Measurements from ENCODE around the gene RRP7A. TPM values are rescaled to one million over a fixed set of nuclear protein-coding genes. Genes with fewer than 3 reads are reported as not detected.
"Not testable (repeated sequence)": the region's sequence is repeated elsewhere in the genome, so short reads cannot be mapped to it uniquely, and the experiment has no call there.

RRP7A gene
- total and polyA plus RNA-seq, 8 donors: 7.4 to 21.5 (median 17.5) TPM

DNA sequence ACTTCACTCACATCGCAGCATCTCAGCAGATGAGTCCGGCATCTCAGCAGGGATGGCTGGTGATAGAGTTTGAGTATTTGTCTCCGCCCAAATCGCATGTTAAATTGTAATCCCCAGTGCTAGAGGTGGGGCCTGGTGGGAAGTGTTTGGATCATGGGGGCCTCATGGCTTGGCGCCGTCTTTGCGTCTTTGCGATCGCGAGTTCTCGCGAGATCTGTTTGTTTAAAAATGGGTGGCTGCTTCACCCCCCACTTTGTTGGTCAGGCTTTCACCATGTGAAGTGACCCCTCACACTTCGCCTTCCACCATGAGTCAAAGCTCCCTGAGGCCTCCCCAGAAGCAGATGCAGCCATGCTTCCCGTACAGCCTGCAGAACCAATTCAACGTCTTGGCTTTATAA lies 3.0 kb upstream of the RRP7A start:
- ATAC-seq: no peak
- H3K27ac ChIP-seq: no peak overlapping the region
- H3K4me3 ChIP-seq: no peak overlapping the region
- H3K36me3 ChIP-seq: no peaks in the 10 kb centered on the region
- TF ChIP-seq, protein P1, sequence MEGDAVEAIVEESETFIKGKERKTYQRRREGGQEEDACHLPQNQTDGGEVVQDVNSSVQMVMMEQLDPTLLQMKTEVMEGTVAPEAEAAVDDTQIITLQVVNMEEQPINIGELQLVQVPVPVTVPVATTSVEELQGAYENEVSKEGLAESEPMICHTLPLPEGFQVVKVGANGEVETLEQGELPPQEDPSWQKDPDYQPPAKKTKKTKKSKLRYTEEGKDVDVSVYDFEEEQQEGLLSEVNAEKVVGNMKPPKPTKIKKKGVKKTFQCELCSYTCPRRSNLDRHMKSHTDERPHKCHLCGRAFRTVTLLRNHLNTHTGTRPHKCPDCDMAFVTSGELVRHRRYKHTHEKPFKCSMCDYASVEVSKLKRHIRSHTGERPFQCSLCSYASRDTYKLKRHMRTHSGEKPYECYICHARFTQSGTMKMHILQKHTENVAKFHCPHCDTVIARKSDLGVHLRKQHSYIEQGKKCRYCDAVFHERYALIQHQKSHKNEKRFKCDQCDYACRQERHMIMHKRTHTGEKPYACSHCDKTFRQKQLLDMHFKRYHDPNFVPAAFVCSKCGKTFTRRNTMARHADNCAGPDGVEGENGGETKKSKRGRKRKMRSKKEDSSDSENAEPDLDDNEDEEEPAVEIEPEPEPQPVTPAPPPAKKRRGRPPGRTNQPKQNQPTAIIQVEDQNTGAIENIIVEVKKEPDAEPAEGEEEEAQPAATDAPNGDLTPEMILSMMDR (IDR thresholded peaks at IDR 0.05): no peak
- no peaks in the 10 kb centered on the region for H3K9me3 ChIP-seq
- FAIRE-seq: no peak
- intact Hi-C loops (cut with DNase I): no loop called here
- 91 to 96% methylated on average over 12 to 15 of the region's 15 CpGs for WGBS, 2 donors
- no peaks in the 10 kb centered on the region for H3K27me3 ChIP-seq
- H3K4me1 ChIP-seq: no peaks in the 10 kb centered on the region
- no peak for DNase-seq

- FAIRE-seq (no peak), DNase-seq (no peak), ATAC-seq (no peak)
- intact Hi-C loops (cut with DNase I): no loop called here
- 84 to 91% methylated on average over 9 of the region's 9 CpGs for WGBS, 2 donors
- no peak overlapping the region for H3K4me3 ChIP-seq
- no peaks in the 10 kb centered on the region for H3K9me3 ChIP-seq
- TF ChIP-seq, protein P1 (IDR thresholded peaks at IDR 0.05): no peak
- H3K27ac ChIP-seq: no peak overlapping the region
- H3K27me3 ChIP-seq: no peaks in the 10 kb centered on the region
- H3K4me1 ChIP-seq: peaks cover 0 to under 1% (median under 1%) of the 10 kb centered on the region in 3 donors
- H3K36me3 ChIP-seq: no peaks in the 10 kb centered on the region
Observed at GRCh38 chr22:42521228-42521546, 1.6 kb upstream of the RRP7A start.

- ATAC-seq: peak in 3 of 4 donors; percentile 28 to 42 (median 29)
- Histone ChIP-seq H3K27ac (peak overlapping the region in 2 of 4 donors; percentile 58 to 73), H3K4me3 (peak overlapping the region; percentile 59 to 90 (median 88))
- H3K36me3 ChIP-seq; intact Hi-C loops (cut with DNase I); H3K9me3 ChIP-seq; H3K27me3 ChIP-seq; DNase-seq; FAIRE-seq; H3K4me1 ChIP-seq: not testable (repeated sequence)
- WGBS, 2 donors: 20 to 35% methylated on average over 6 to 16 of the region's 28 CpGs
Observed at GRCh38 chr22:42518638-42519524, 715 bp downstream of the RRP7A start.

GRCh38 chr22:42517103-42517502 lies 2.5 kb downstream of the RRP7A start:
- H3K27ac ChIP-seq; H3K36me3 ChIP-seq; intact Hi-C loops (cut with DNase I); ATAC-seq; H3K9me3 ChIP-seq; H3K27me3 ChIP-seq; FAIRE-seq; DNase-seq; H3K4me1 ChIP-seq; H3K4me3 ChIP-seq: not testable (repeated sequence)
- 96 to 97% methylated on average over 7 of the region's 7 CpGs for WGBS, 2 donors

DNA sequence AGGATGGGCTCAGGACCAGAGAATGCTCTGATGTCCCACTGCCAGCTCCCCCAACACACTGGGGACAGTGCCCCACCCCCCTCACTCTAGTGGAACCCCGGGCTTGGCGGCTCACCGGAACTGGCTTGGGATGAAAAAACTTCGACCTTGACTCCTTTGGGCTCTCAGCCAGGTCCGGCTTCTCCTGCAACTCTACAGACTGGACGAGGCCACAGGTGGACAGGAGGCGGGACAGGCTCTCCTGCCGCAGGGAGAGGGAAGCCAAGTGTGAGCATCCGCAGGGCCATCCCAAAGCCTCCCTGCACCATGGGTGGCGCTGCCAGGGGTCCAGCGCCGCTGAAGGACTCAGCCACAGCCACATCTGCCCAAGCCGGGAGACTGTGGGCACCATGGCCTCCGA lies 3.7 kb downstream of the RRP7A start:
- Histone ChIP-seq H3K4me1 (peaks cover 3 to 5% (median 4%) of the 10 kb centered on the region in 3 donors), H3K27ac (no peak overlapping the region), H3K9me3 (no peaks in the 10 kb centered on the region), H3K36me3 (peaks cover 0 to 8% (median 0%) of the 10 kb centered on the region in 3 donors), H3K4me3 (no peak overlapping the region), H3K27me3 (no peaks in the 10 kb centered on the region)
- DNase-seq: peak; percentile 42 to 83 (median 64)
- FAIRE-seq: no peak
- TF ChIP-seq, protein P1 (IDR thresholded peaks at IDR 0.05): no peak
- intact Hi-C loops (cut with DNase I): no loop called here
- ATAC-seq: peak in 2 of 4 donors; percentile 46 to 48
- WGBS, 2 donors: 42 to 43% methylated on average over 14 of the region's 14 CpGs

GRCh38 chr22:42515304-42515703 lies 4.3 kb downstream of the RRP7A start:
- FAIRE-seq; ATAC-seq; H3K27ac ChIP-seq; H3K4me3 ChIP-seq; H3K27me3 ChIP-seq; DNase-seq; H3K9me3 ChIP-seq; H3K36me3 ChIP-seq; intact Hi-C loops (cut with DNase I); H3K4me1 ChIP-seq: not testable (repeated sequence)
- 87 to 90% methylated on average over 4 to 7 of the region's 8 CpGs for WGBS, 2 donors

GRCh38 chr22:42514331-42514730 lies 5.3 kb downstream of the RRP7A start:
- H3K27ac ChIP-seq; H3K4me3 ChIP-seq; DNase-seq; ATAC-seq; H3K9me3 ChIP-seq; FAIRE-seq; H3K27me3 ChIP-seq; H3K4me1 ChIP-seq; H3K36me3 ChIP-seq; intact Hi-C loops (cut with DNase I): not testable (repeated sequence)
- 87 to 94% methylated on average over 9 to 17 of the region's 17 CpGs for WGBS, 2 donors

DNA sequence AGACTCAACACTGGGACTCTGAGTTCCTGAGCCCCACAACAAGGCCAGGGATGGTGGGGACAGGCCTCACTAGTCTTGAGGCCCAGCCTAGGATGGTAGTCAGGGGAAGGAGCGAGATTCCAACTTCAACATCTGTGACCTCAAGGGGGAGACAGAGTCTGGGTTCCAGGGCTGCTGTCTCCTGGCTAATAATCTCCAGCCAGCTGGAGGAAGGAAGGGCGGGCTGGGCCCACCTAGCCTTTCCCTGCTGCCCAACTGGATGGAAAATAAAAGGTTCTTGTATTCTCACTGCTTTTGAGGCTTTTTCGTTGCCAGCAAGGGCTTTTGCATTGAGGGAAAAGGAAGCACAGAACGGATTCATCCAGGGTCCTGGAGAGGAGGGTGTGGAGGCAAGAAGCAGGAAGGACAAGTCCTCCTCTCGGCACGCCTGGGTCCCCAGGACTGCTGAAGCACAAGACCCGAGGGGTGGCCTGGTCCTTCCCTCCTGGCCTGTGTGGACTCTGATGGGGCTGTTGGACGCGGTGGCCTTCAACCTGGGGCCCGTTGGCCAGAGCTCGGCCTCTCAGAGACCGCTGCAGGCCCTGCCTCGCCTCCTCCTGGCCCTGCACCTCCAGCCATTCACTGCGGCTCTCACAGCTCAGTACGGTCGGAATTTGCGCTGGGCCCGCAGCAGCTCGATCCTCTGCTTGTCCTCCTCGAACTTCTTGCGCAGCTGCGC lies 7.2 kb downstream of the RRP7A start:
- FAIRE-seq; H3K27ac ChIP-seq; H3K27me3 ChIP-seq; H3K4me1 ChIP-seq; intact Hi-C loops (cut with DNase I); H3K4me3 ChIP-seq; H3K36me3 ChIP-seq; H3K9me3 ChIP-seq: not testable (repeated sequence)
- ATAC-seq: peak in 3 of 4 donors; percentile 15 to 46 (median 45)
- 68 to 84% methylated on average over 5 to 22 of the region's 22 CpGs for WGBS, 2 donors
- DNase-seq: peak in 1 of 6 donors; percentile 68
